ENCODE measurements around the gene GKN1.

Gene GKN1

DNA sequence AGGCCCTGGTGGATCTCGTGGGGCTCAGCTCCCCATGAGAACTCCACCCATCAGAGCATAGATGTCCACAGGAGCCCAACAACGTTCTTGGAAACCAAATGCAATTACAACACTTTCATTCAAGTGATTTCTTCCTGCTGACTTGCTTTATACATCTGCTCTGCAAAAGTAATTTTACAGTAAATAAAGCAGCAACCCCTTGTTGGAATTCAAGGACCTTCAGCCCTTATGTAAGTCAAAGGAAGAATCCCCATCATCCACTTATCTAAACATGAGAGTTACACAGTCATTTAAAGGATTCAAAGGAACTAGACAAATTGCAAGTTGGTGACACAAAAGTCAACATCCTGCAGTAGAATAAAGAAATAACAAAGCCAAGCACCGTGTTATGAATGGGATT lies 21.5 kb downstream of the GKN1 start:
- DNase-seq (ENCODE audit: extremely low read depth, low read depth), result no peak
- TF ChIP-seq, protein P1, sequence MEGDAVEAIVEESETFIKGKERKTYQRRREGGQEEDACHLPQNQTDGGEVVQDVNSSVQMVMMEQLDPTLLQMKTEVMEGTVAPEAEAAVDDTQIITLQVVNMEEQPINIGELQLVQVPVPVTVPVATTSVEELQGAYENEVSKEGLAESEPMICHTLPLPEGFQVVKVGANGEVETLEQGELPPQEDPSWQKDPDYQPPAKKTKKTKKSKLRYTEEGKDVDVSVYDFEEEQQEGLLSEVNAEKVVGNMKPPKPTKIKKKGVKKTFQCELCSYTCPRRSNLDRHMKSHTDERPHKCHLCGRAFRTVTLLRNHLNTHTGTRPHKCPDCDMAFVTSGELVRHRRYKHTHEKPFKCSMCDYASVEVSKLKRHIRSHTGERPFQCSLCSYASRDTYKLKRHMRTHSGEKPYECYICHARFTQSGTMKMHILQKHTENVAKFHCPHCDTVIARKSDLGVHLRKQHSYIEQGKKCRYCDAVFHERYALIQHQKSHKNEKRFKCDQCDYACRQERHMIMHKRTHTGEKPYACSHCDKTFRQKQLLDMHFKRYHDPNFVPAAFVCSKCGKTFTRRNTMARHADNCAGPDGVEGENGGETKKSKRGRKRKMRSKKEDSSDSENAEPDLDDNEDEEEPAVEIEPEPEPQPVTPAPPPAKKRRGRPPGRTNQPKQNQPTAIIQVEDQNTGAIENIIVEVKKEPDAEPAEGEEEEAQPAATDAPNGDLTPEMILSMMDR (IDR thresholded peaks at IDR 0.05; ENCODE audit: low read depth, low read length, missing control alignments), result no peak
- H3K4me3 ChIP-seq (replicated peaks; ENCODE audit: low read depth, low read length), result no peak overlapping the region

- H3K4me3 ChIP-seq (replicated peaks; ENCODE audit: low read depth, low read length), result no peak overlapping the region
- TF ChIP-seq, protein P1 (IDR thresholded peaks at IDR 0.05; ENCODE audit: low read depth, low read length, missing control alignments), result no peak
- no peak for DNase-seq (ENCODE audit: extremely low read depth, low read depth)
Measured at GRCh38 chr2:68997401-68997800, 23.0 kb downstream of the GKN1 start.

GRCh38 chr2:69001879-69002278 lies 27.4 kb downstream of the GKN1 start:
- no peak overlapping the region for H3K4me3 ChIP-seq (replicated peaks; ENCODE audit: low read depth, low read length)
- no peak for DNase-seq (ENCODE audit: extremely low read depth, low read depth)
- TF ChIP-seq, protein P1 (IDR thresholded peaks at IDR 0.05; ENCODE audit: low read depth, low read length, missing control alignments), result no peak

- TF ChIP-seq, protein P1 (IDR thresholded peaks at IDR 0.05; ENCODE audit: low read depth, low read length, missing control alignments), result no peak
- no peak overlapping the region for H3K4me3 ChIP-seq (replicated peaks; ENCODE audit: low read depth, low read length)
- DNase-seq (ENCODE audit: extremely low read depth, low read depth), result no peak
Measured at GRCh38 chr2:69003731-69004130, 29.3 kb downstream of the GKN1 start.

GRCh38 chr2:69007169-69007568 lies 32.7 kb downstream of the GKN1 start:
- TF ChIP-seq, protein P1 (IDR thresholded peaks at IDR 0.05; ENCODE audit: low read depth, low read length, missing control alignments), result no peak
- DNase-seq (ENCODE audit: extremely low read depth, low read depth), result no peak

DNA sequence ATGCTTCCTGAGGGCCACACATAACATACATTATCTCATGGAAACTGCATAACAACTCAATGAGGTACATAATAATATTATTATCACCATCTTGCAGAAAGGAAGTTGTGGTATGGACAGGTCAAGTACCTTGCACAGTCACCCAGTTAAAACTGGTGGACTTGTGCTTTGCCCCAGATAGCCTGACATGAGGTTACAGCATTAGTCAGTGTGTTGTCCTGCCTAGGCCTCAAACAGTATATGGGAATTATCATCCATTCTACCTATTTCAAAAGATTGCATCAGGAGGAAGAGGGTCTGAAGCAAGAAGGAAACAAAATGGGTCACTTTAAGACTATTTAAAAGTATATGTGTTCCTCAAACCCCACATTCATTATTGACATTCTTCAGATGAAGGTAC lies 33.2 kb downstream of the GKN1 start:
- H3K4me3 ChIP-seq (replicated peaks; ENCODE audit: low read depth, low read length), result no peak overlapping the region
- no peak for DNase-seq (ENCODE audit: extremely low read depth, low read depth)
- TF ChIP-seq, protein P1 (IDR thresholded peaks at IDR 0.05; ENCODE audit: low read depth, low read length, missing control alignments), result no peak

More at GRCh38 chr2:69007169-69007568, 32.7 kb downstream of the GKN1 start:
- no peak overlapping the region for H3K4me3 ChIP-seq (replicated peaks; ENCODE audit: low read depth, low read length)
